Fibroblast of the aortic adventitia (primary cell): ENCODE measurements around the gene BRD1. TPM values are rescaled to one million over a fixed set of nuclear protein-coding genes. Genes with fewer than 3 reads are reported as not detected.

Source experiments
- DNase-seq: peaks from one replicate; pipeline ENCODE4 v3.0.0-alpha.2; 2010; ENCODE audit warnings: low read depth
- H3K4me3 ChIP-seq: 2 replicates; pipeline ENCODE4 v1.5.1; 2011; ENCODE audit warnings: low read depth, mild to moderate bottlenecking, control low read depth, low read length, moderate library complexity
- CTCF ChIP-seq: IDR thresholded peaks from 2 replicates; pipeline ENCODE4 v1.5.1; 2011; ENCODE audit warnings: mild to moderate bottlenecking, low read length, control low read depth, inconsistent platforms; ENCODE audit not compliant: insufficient read depth
- total RNA-seq: library from RNA; depleted of rRNA; stranded (reverse); fragments of >200 nt; gene quantifications from 2 replicates; pipeline ENCODE4 v1.2.3, GENCODE V29; 2012; ENCODE audit warnings: low replicate concordance

The BRD1 gene
- total RNA-seq, 1 donor, result 14.6 TPM

GRCh38 chr22:49728570-49729271 is 99.0 kb downstream of the BRD1 start:
- H3K4me3 ChIP-seq, result no peak overlapping the region
- DNase-seq, result no peak
- no peak for TF ChIP-seq CTCF

- no peak for DNase-seq
- no peak for TF ChIP-seq CTCF
- H3K4me3 ChIP-seq, result no peak overlapping the region
These were observed 99.6 kb downstream of the BRD1 start for GRCh38 chr22:49727881-49728569.

- H3K4me3 ChIP-seq, result no peak overlapping the region
- no peak for TF ChIP-seq CTCF
- DNase-seq, result no peak
These were observed 100.3 kb downstream of the BRD1 start for GRCh38 chr22:49727191-49727880.

- TF ChIP-seq CTCF, result no peak
- no peak overlapping the region for H3K4me3 ChIP-seq
- no peak for DNase-seq
These were observed 101.0 kb downstream of the BRD1 start for GRCh38 chr22:49726701-49727101.

GRCh38 chr22:49726022-49726681 is 101.5 kb downstream of the BRD1 start:
- TF ChIP-seq CTCF, result no peak
- H3K4me3 ChIP-seq, result no peak overlapping the region
- DNase-seq, result no peak

- no peak for DNase-seq
- no peak overlapping the region for H3K4me3 ChIP-seq
- no peak for TF ChIP-seq CTCF
These were observed 102.2 kb downstream of the BRD1 start for GRCh38 chr22:49725516-49725915.
